ENCODE results near the gene SNORC. TPM values are rescaled to one million over a fixed set of nuclear protein-coding genes. Genes with fewer than 3 reads are reported as not detected.

Gene SNORC
- total RNA-seq, 1 experiment from 2014 or later, result 7.8 TPM

DNA sequence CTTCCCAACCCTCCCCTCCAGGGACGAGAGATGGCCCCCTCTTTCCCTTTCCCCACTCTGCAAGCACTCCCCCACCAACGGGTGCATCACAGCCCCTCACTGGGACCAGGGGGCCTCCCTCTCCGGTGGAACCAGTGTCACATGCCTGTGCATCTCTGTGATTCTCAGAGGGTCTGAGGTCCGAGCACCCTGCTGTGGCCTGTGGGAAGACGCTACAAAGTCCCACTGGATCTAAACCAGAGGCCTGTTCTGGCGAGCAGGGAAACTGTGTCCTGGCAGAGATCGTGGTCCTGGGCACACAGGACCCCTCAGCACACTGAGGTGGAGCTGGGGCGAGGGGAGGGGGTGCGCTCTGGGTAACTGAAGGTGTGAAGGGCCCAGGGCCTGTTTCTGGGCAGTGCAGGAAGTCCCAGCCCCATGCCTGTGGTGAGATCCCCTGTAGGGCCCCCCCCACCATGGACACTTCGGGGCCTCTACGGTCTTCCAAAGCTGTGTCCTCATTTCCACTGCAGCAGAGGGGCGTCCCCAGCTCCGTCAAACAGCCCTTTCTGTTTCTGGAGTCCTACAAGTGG lies 8.0 kb downstream of the SNORC start:
- TF ChIP-seq, protein P1, sequence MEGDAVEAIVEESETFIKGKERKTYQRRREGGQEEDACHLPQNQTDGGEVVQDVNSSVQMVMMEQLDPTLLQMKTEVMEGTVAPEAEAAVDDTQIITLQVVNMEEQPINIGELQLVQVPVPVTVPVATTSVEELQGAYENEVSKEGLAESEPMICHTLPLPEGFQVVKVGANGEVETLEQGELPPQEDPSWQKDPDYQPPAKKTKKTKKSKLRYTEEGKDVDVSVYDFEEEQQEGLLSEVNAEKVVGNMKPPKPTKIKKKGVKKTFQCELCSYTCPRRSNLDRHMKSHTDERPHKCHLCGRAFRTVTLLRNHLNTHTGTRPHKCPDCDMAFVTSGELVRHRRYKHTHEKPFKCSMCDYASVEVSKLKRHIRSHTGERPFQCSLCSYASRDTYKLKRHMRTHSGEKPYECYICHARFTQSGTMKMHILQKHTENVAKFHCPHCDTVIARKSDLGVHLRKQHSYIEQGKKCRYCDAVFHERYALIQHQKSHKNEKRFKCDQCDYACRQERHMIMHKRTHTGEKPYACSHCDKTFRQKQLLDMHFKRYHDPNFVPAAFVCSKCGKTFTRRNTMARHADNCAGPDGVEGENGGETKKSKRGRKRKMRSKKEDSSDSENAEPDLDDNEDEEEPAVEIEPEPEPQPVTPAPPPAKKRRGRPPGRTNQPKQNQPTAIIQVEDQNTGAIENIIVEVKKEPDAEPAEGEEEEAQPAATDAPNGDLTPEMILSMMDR (IDR thresholded peaks at IDR 0.05; ENCODE audit: unreplicated experiment), result no peak
- no peak for DNase-seq (ENCODE audit: unreplicated experiment)
- H3K27ac Mint-ChIP-seq (ENCODE audit: low read depth, unreplicated experiment), result no peak overlapping the region
- intact Hi-C loops (cut with micrococcal nuclease), result no loop called here
- H3K27me3 Mint-ChIP-seq (ENCODE audit: insufficient read depth, unreplicated experiment), result no peaks in the 10 kb centered on the region
- ChIA-PET POLR2A (no interaction called here), CTCF (no interaction called here)
- H3K9me3 Mint-ChIP-seq (ENCODE audit: unreplicated experiment), result no peaks in the 10 kb centered on the region
- no peaks in the 10 kb centered on the region for H3K4me1 Mint-ChIP-seq (ENCODE audit: insufficient read depth, unreplicated experiment)
- H3K36me3 Mint-ChIP-seq (ENCODE audit: insufficient read depth, unreplicated experiment), result peaks cover 8% of the 10 kb centered on the region
- no peak overlapping the region for H3K4me3 Mint-ChIP-seq (ENCODE audit: unreplicated experiment)
- BruUV-seq (replicated peaks), result no TSS peak

DNA sequence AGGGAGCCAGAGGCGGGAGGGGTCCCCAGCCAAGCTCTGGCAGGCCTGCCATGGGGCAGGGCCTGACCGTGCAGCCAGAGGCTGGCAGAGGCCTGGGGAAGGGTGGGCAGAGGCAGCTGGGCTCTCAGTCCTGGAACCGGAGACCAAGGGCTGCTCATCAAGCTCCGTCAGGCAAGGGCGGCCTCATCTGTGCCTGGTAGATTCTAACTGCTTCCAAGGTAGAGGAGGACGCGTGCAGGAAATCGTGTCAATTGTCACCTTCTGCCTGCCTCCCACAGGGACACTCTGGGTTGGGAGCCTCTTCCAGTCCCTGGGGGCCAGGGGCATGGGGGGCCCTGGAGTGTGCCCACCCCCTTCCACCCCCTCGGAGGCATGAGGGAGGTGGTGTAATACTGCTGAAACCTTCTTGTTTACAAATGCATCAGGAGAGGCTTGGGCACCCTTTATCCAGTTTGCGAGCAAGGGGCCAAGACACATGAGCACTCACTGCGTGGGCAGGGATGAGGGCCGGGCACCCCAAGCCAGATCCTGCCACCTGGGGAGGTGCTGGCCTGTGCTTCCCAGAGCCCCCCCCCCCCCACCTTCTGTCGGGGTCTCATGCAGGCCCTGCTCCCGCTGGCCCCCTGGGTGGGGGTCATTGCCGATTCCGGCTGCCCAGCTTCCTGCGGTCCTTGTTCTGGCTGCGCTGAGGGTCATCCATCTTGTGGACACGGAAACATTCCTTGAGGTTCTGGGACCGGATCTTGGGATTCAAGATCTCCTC lies 9.0 kb downstream of the SNORC start:
- intact Hi-C loops (cut with micrococcal nuclease), result no loop called here
- ChIA-PET CTCF (interaction anchor here (1.0 kb wide), 1 partner anchor 186 kb away, joined by 3 read pairs; no protein-coding TSS in a partner anchor), POLR2A (no interaction called here)
- TF ChIP-seq, protein P1 (IDR thresholded peaks at IDR 0.05; ENCODE audit: unreplicated experiment), result no peak
- Mint-ChIP-seq H3K4me3 (ENCODE audit: unreplicated experiment) (no peak overlapping the region), H3K4me1 (ENCODE audit: insufficient read depth, unreplicated experiment) (no peaks in the 10 kb centered on the region), H3K27ac (ENCODE audit: low read depth, unreplicated experiment) (no peak overlapping the region), H3K27me3 (ENCODE audit: insufficient read depth, unreplicated experiment) (no peaks in the 10 kb centered on the region), H3K9me3 (ENCODE audit: unreplicated experiment) (no peaks in the 10 kb centered on the region), H3K36me3 (ENCODE audit: insufficient read depth, unreplicated experiment) (peaks cover 10% of the 10 kb centered on the region)
- BruUV-seq (replicated peaks), result no TSS peak
- DNase-seq (ENCODE audit: unreplicated experiment), result no peak

DNA sequence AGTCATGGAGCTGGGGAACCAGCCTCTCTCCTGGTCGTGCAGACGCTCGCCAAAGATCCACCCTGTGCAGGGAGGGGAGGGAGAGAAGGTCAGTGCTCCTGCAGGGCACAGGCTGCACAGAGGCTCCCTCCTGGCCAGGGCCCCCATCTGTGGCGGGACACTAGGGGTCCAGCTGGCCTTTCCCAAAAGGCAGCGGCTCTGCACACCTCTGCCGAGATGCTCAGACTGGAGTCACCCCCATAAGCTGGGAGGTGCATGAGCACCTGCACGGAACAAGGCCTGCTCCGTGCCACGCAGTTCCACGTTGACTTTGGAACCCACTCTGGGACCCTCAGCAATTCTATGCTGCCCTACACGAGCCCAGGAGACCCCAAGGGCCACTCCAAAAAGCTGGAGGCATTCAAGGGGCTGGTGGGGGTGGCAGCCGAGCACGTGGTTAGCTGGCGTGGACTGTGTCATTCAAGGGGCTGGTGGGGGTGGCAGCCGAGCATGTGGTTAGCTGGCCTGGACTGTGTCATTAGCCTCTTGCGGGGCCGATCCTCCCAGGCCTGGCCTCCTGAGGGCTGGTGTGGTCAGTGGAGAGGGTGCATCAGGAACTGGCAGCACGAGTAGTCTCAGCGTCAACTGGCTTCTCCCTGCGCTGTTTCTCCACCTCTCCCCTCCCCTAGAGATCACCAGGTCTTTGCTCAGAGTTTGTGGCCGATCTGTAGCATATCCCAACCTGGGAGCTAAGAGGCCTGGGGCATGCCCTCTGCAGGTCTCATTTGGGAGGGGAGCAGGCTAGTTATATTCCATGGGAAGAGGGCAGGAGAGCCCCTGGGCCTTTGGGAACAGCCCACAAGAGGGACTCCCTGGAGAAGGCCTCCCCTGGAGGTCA lies 9.8 kb downstream of the SNORC start:
- no peak overlapping the region for H3K27ac Mint-ChIP-seq (ENCODE audit: low read depth, unreplicated experiment)
- ChIA-PET POLR2A (interaction anchor here (0.6 kb wide), 1 partner anchor 730 kb away, joined by 3 read pairs; no protein-coding TSS in a partner anchor), CTCF (interaction anchor here (1.0 kb wide), 1 partner anchor 185 kb away, joined by 3 read pairs; no protein-coding TSS in a partner anchor)
- H3K36me3 Mint-ChIP-seq (ENCODE audit: insufficient read depth, unreplicated experiment), result peaks cover 9% of the 10 kb centered on the region
- no peaks in the 10 kb centered on the region for H3K27me3 Mint-ChIP-seq (ENCODE audit: insufficient read depth, unreplicated experiment)
- H3K4me3 Mint-ChIP-seq (ENCODE audit: unreplicated experiment), result no peak overlapping the region
- H3K9me3 Mint-ChIP-seq (ENCODE audit: unreplicated experiment), result no peaks in the 10 kb centered on the region
- no TSS peak for BruUV-seq (replicated peaks)
- no peak for DNase-seq (ENCODE audit: unreplicated experiment)
- TF ChIP-seq, protein P1 (IDR thresholded peaks at IDR 0.05; ENCODE audit: unreplicated experiment), result no peak
- H3K4me1 Mint-ChIP-seq (ENCODE audit: insufficient read depth, unreplicated experiment), result no peaks in the 10 kb centered on the region
- intact Hi-C loops (cut with micrococcal nuclease), result no loop called here

Data from MCF 10A (cell line).